Endothelial cell of umbilical vein (primary cell): ENCODE results near the gene TEAD2. TPM values are rescaled to one million over a fixed set of nuclear protein-coding genes. Genes with fewer than 3 reads are reported as not detected.

Experiments
- BruUV-seq: library from RNA; stranded (reverse); fragments of 400-500 nt; replicated peaks from 2 replicates; lab custom pipeline; 2021; lab: Mats Ljungman, UMichigan
- CTCF ChIA-PET: fragments of 300-600, 350-600 bp; sonication (Branson Sonifier 250); formaldehyde crosslinking; loops from one replicate; lab custom pipeline; 2021; ENCODE audit warnings: antibody characterized with exemption, inconsistent platforms; lab: Charles Lee
- POLR2A ChIA-PET: fragments of 300-600, 350-600 bp; sonication (Branson Sonifier 250); formaldehyde crosslinking; loops from one replicate; lab custom pipeline; 2021; ENCODE audit warnings: antibody characterized with exemption, inconsistent platforms; lab: Charles Lee
- DNase-seq: peaks from one replicate; pipeline ENCODE4 v3.0.0-alpha.2; 2011; ENCODE audit warnings: low read depth, low spot score
- FAIRE-seq: peaks from 2 replicates; lab custom pipeline; 2011; peaks lifted over from hg19 to GRCh38; lab: Jason Lieb, UNC
- H2AFZ ChIP-seq: 2 replicates; pipeline ENCODE4 v1.6.0; 2012; ENCODE audit warnings: low read depth, low read length, control low read depth, inconsistent platforms
- H3K27ac ChIP-seq: 2 replicates; pipeline ENCODE4 v1.5.1; 2011; ENCODE audit warnings: low read depth, mild to moderate bottlenecking, control low read depth, low read length, moderate library complexity; ENCODE audit not compliant: insufficient read depth
- H3K27me3 ChIP-seq, 2 experiments: 2 replicates each; pipeline versions ENCODE4 v1.6.0 to v1.6.1; 2011; ENCODE audit warnings: low read length in 2 of 2, mixed read lengths in 1 of 2; ENCODE audit not compliant: control insufficient read depth in 2 of 2, insufficient read depth in 2 of 2
- H3K36me3 ChIP-seq, 2 experiments: 2 replicates in 1 of 2; 3 replicates in 1 of 2; pipeline ENCODE4 v1.5.1; 2011; ENCODE audit warnings: low read length in 2 of 2, mild to moderate bottlenecking in 1 of 2, moderate library complexity in 1 of 2; ENCODE audit not compliant: control insufficient read depth in 2 of 2, insufficient read depth in 2 of 2; ENCODE audit errors: extremely low read depth in 1 of 2
- H3K4me1 ChIP-seq: 3 replicates; pipeline ENCODE4 v1.5.1; 2011; ENCODE audit warnings: mild to moderate bottlenecking, low read length; ENCODE audit not compliant: control insufficient read depth, insufficient read depth; ENCODE audit errors: extremely low read depth
- H3K4me2 ChIP-seq: 2 replicates; pipeline ENCODE4 v1.6.1; 2011; ENCODE audit warnings: low read length, control low read depth, mixed read lengths; ENCODE audit not compliant: insufficient read depth
- H3K4me3 ChIP-seq, 3 experiments: fragments of 200-600 bp in 1 of 3; sonication (generic), shearing (Covaris generic) in 1 of 3; replicated peaks in 1 of 3; 2 replicates each; pipeline ENCODE4 v1.5.1; 2011 to 2016; ENCODE audit warnings: control low read depth in 3 of 3, low read length in 3 of 3, mild to moderate bottlenecking in 2 of 3, inconsistent platforms in 1 of 3, low read depth in 1 of 3, moderate library complexity in 1 of 3; ENCODE audit not compliant: insufficient read depth in 1 of 3
- H3K79me2 ChIP-seq: 2 replicates; pipeline ENCODE4 v1.6.0; 2012; ENCODE audit warnings: low read length, inconsistent platforms; ENCODE audit not compliant: control insufficient read depth, insufficient read depth
- H3K9ac ChIP-seq: replicated peaks from 2 replicates; pipeline ENCODE3; 2011; ENCODE audit warnings: low read length, control low read depth; ENCODE audit not compliant: insufficient read depth; ENCODE audit errors: extremely low read depth
- H3K9me1 ChIP-seq: replicated peaks from 3 replicates; pipeline ENCODE4 v1.6.0; 2011; ENCODE audit warnings: mild to moderate bottlenecking, low read length; ENCODE audit not compliant: control insufficient read depth, insufficient read depth; ENCODE audit errors: extremely low read depth
- H3K9me3 ChIP-seq: replicated peaks from 2 replicates; pipeline ENCODE4 v1.5.1; 2012; ENCODE audit warnings: low read length, inconsistent platforms; ENCODE audit not compliant: control insufficient read depth, insufficient read depth
- H4K20me1 ChIP-seq: replicated peaks from 2 replicates; pipeline ENCODE3; 2011; ENCODE audit warnings: mild to moderate bottlenecking, low read length; ENCODE audit not compliant: control insufficient read depth, insufficient read depth; ENCODE audit errors: extremely low read depth
- CTCF ChIP-seq, 2 donors: IDR thresholded peaks; 1 replicate in 1 of 2; 2 replicates in 1 of 2; pipeline ENCODE4 v1.5.1; 2011; ENCODE audit warnings: low read length in 2 of 2, mild to moderate bottlenecking in 2 of 2, moderate library complexity in 2 of 2, control low read depth in 1 of 2, inconsistent platforms in 1 of 2, low read depth in 1 of 2; ENCODE audit not compliant: insufficient read depth in 1 of 2; ENCODE audit errors: extremely low read depth in 1 of 2
- EZH2 ChIP-seq: IDR thresholded peaks from 2 replicates; pipeline ENCODE4 v1.6.1; 2012; ENCODE audit warnings: borderline replicate concordance, low read depth, mild to moderate bottlenecking, moderate library complexity, low read length, inconsistent platforms; ENCODE audit not compliant: severe bottlenecking
- FOS ChIP-seq: IDR thresholded peaks from 2 replicates; pipeline ENCODE4 v1.6.1; 2011; ENCODE audit warnings: mild to moderate bottlenecking, low read length, moderate library complexity, borderline replicate concordance; ENCODE audit not compliant: insufficient read depth
- GATA2 ChIP-seq: IDR thresholded peaks from 2 replicates; pipeline ENCODE4 v1.7.0; 2011; ENCODE audit warnings: low read depth, mild to moderate bottlenecking, moderate library complexity, mixed read lengths, low read length; ENCODE audit not compliant: insufficient read length, insufficient read depth
- JUN ChIP-seq: IDR thresholded peaks from 2 replicates; pipeline ENCODE4 v1.6.1; 2011; ENCODE audit warnings: borderline replicate concordance, low read depth; ENCODE audit not compliant: insufficient read length, insufficient read depth
- MAX ChIP-seq: IDR thresholded peaks from 2 replicates; pipeline ENCODE4 v1.6.1; 2011; ENCODE audit not compliant: insufficient read depth, insufficient read length
- MYC ChIP-seq: IDR thresholded peaks from one replicate; pipeline ENCODE4 v1.6.1; 2011; ENCODE audit warnings: mild to moderate bottlenecking, low read depth, low read length
- POLR2A ChIP-seq: IDR thresholded peaks from 2 replicates; pipeline ENCODE4 v1.6.1; 2012; ENCODE audit warnings: low read depth, mild to moderate bottlenecking, control low read depth, low read length
- POLR2AphosphoS5 ChIP-seq: IDR thresholded peaks from 2 replicates; pipeline ENCODE4 v1.6.1; 2012; ENCODE audit warnings: low read depth, mild to moderate bottlenecking, control low read depth, low read length, moderate library complexity; ENCODE audit not compliant: insufficient read depth
- dilution Hi-C: fragments of 300-500 bp; cut with MboI; formaldehyde crosslinking; loops from one replicate; pipeline ENCODE4 v1.15.0; 2019; ENCODE audit warnings: low sequenced_read_pairs; ENCODE audit not compliant: extremely low pct_ligation_motif_present
- intact Hi-C: fragments of 100-400 bp; cut with micrococcal nuclease; formaldehyde crosslinking; loops from one replicate; pipeline ENCODE4 v1.10.0; 2022
- polyA plus RNA-seq, 4 experiments: library from polyadenylated mRNA; depleted of rRNA in 3 of 4; stranded (reverse) in 3 of 4; unstranded in 1 of 4; fragments of >200 nt; gene quantifications; 2 replicates each; pipeline versions ENCODE4 v1.2.1 to v1.2.3, GENCODE V29; 2011 to 2012; ENCODE audit warnings: missing spikeins in 1 of 4
- total RNA-seq: library from RNA; stranded (reverse); gene quantifications from 2 replicates; pipeline ENCODE4 v1.2.3, GENCODE V29; 2021

The TEAD2 gene
- total and polyA plus RNA-seq, 2 donors (not counting 3 experiments of a cell fraction or from before 2014, with no cell fraction given), result 60.9 to 89.4 TPM

DNA sequence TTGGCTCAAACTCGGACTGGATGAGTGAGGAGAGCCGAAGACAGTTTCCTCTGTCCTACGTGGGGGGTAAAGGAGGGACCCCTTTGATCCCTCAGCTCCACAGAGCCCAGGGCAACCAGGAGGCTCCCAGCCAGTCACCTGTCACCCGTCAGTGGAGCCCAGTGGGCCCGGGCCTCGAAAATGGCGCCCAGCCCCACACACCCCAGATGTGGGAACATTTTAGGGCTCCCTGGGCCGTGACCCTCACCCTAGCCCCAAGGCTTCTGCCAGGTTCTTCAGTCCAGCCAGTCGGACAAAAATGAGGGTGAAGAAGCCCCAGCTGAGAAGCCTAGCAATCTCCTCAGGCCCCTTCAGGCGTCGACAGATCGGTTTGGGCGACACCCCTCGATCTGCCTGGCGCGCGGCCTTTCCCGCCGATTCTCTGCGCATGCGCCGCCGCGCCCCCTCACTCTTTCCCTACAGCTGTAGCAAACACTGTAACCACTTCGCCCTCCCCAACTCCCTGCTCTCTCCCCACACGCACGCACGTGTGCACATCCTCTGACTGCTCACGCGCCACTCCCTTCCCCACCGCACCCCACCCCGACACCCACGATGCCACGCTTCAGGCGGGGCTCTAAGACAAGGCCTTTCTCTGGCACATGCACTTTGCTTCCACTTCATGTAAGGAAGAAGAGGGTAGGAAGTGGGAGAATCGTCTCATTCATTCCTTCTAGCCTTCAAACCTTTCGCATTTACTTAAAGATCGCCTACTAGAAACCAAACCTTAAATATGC lies 37.2 kb downstream of the TEAD2 start, which contains the start of gene SLC6A16:
Gene SLC6A16 (minus strand): TSS at position 391 of the 776 bp plus-strand sequence. CDS start 13,844 bp downstream, outside the sequence.
- H3K27ac ChIP-seq, result no peak within 1 kb of the TSS
- no peak for TF ChIP-seq EZH2
- TF ChIP-seq POLR2AphosphoS5, result no peak
- TF ChIP-seq JUN, result no peak
- TF ChIP-seq MAX, result no peak
- TF ChIP-seq MYC, result no peak
- no peak for TF ChIP-seq POLR2A
- no peak for TF ChIP-seq GATA2
- no peak for TF ChIP-seq FOS
- TF ChIP-seq CTCF (IDR thresholded peaks at IDR 0.05; ENCODE audit: extremely low read depth in 1 of 2, insufficient read depth in 1 of 2, low read depth in 1 of 2, low read length in 2 of 2), result no peak
- FAIRE-seq, result no peak
- H3K4me3 ChIP-seq, result no peak within 1 kb of the TSS
- DNase-seq, result no peak
- H3K79me2 ChIP-seq, result no peaks in the 10 kb centered on the region
- CTCF ChIA-PET, result interaction anchor here (0.5 to 0.8 kb wide), 2 partner anchors 24 to 126 kb away, joined by 4 read pairs; no protein-coding TSS in a partner anchor
- POLR2A ChIA-PET, result no interaction called here
- no peaks in the 10 kb centered on the region for H3K9me1 ChIP-seq
- intact Hi-C loops, result no loop called here
- no peaks in the 10 kb centered on the region for H3K27me3 ChIP-seq
- H3K36me3 ChIP-seq, result no peaks in the 10 kb centered on the region
- no peak within 1 kb of the TSS for H3K9ac ChIP-seq
- dilution Hi-C loops, result no loop called here
- H3K9me3 ChIP-seq, result no peaks in the 10 kb centered on the region
- H3K4me1 ChIP-seq, result no peaks in the 10 kb centered on the region
- no peak within 1 kb of the TSS for H3K4me2 ChIP-seq
- no peak within 1 kb of the TSS for H2AFZ ChIP-seq
- no TSS peak for BruUV-seq
- no peaks in the 10 kb centered on the region for H4K20me1 ChIP-seq
